SU-DHL-6 (cell line): ENCODE results near the gene PCDHGB4.
"Not testable (repeated sequence)": the region's sequence is repeated elsewhere in the genome, so short reads cannot be mapped to it uniquely, and the experiment has no call there.

Source experiments
- H2AFZ ChIP-seq: fragments of 200-600 bp; sonication (generic); 2 replicates; pipeline ENCODE4 v1.6.1; 2014; ENCODE audit warnings: low read depth, mild to moderate bottlenecking, moderate library complexity, mixed read lengths, antibody characterized with exemption, low read length; ENCODE audit not compliant: severe bottlenecking
- H3F3A ChIP-seq: fragments of 200-600 bp; shearing (Covaris generic); 2 replicates; pipeline ENCODE4 v1.6.0; 2016; ENCODE audit warnings: antibody characterized with exemption, mild to moderate bottlenecking; ENCODE audit not compliant: insufficient read depth
- H3K27ac ChIP-seq: fragments of 200-600 bp; sonication (generic); 2 replicates; pipeline ENCODE4 v1.5.1; 2016; ENCODE audit warnings: low read depth, mild to moderate bottlenecking, low read length, moderate library complexity, mixed read lengths
- H3K27me3 ChIP-seq: fragments of 200-600 bp; sonication (generic), shearing (Covaris generic); 2 replicates; pipeline ENCODE4 v1.6.0; 2014; ENCODE audit warnings: mild to moderate bottlenecking, low read length
- H3K36me3 ChIP-seq: fragments of 200-600 bp; sonication (generic); 2 replicates; pipeline ENCODE4 v1.6.1; 2014; ENCODE audit warnings: mild to moderate bottlenecking, low read length, mixed read lengths
- H3K4me2 ChIP-seq: fragments of 300-600, 200-600 bp; shearing (Covaris generic), sonication (generic); 2 replicates; pipeline ENCODE4 v1.6.0; 2014; ENCODE audit warnings: low read length, low read depth, mild to moderate bottlenecking; ENCODE audit not compliant: poor library complexity, severe bottlenecking
- H3K4me3 ChIP-seq: fragments of 200-600 bp; sonication (generic); 2 replicates; pipeline ENCODE4 v1.5.1; 2014; ENCODE audit warnings: antibody characterized with exemption, low read length, mild to moderate bottlenecking, mixed read lengths; ENCODE audit not compliant: insufficient read depth, poor library complexity, severe bottlenecking
- H3K79me2 ChIP-seq: fragments of 200-600 bp; sonication (generic); 2 replicates; pipeline ENCODE4 v1.6.1; 2014; ENCODE audit warnings: mild to moderate bottlenecking, low read length, moderate library complexity; ENCODE audit not compliant: insufficient read depth
- H3K9ac ChIP-seq: fragments of 200-600 bp; sonication (generic); 2 replicates; pipeline ENCODE4 v1.7.0; 2014; ENCODE audit warnings: mild to moderate bottlenecking, low read length
- H3K9me2 ChIP-seq: fragments of 200-600 bp; sonication (generic); replicated peaks from 2 replicates; pipeline ENCODE4 v1.6.1; 2014; ENCODE audit warnings: low read length; ENCODE audit not compliant: insufficient read depth
- H3K9me3 ChIP-seq: fragments of 200-600 bp; sonication (generic); 2 replicates; pipeline ENCODE4 v1.6.1; 2014; ENCODE audit warnings: low read length, mixed read lengths; ENCODE audit not compliant: insufficient read depth
- H4K20me1 ChIP-seq: fragments of 200-600 bp; sonication (generic); 2 replicates; pipeline ENCODE4 v1.6.1; 2014; ENCODE audit warnings: low read depth, mild to moderate bottlenecking, antibody characterized with exemption, low read length, moderate library complexity, mixed read lengths
- CTCF ChIP-seq: fragments of 200-600 bp; sonication (generic); IDR thresholded peaks from one replicate; pipeline ENCODE4 v1.5.1; 2017; ENCODE audit warnings: antibody characterized with exemption, mild to moderate bottlenecking, low read length, moderate library complexity; ENCODE audit not compliant: insufficient read depth, poor library complexity, severe bottlenecking
- EZH2phosphoT487 ChIP-seq: fragments of 200-600 bp; sonication (generic), shearing (Covaris generic); conservative IDR thresholded peaks from 2 replicates; pipeline ENCODE4 v1.6.1; 2018; ENCODE audit warnings: mild to moderate bottlenecking, antibody characterized with exemption, low read length, moderate library complexity, mixed read lengths

Gene PCDHGB4

GRCh38 chr5:141343242-141343952 lies 44.1 kb upstream of the PCDHGB4 start, which contains the start of gene PCDHGA3:
Gene PCDHGA3, plus strand, starts transcription at chr5:141343829. Its CDS starts 205 bp downstream, at chr5:141344034.
- Histone ChIP-seq H3K4me2 (no peak within 1 kb of the TSS), H4K20me1 (no peaks in the 10 kb centered on the region), H3F3A (no peaks in the 10 kb centered on the region), H3K79me2 (no peaks in the 10 kb centered on the region), H3K9me2 (no peaks in the 10 kb centered on the region), H3K9me3 (no peaks in the 10 kb centered on the region), H3K9ac (no peak within 1 kb of the TSS), H3K36me3 (no peaks in the 10 kb centered on the region), H3K27me3 (no peaks in the 10 kb centered on the region), H3K27ac (no peak within 1 kb of the TSS), H3K4me3 (no peak within 1 kb of the TSS), H2AFZ (no peak within 1 kb of the TSS)
- TF ChIP-seq EZH2phosphoT487 (no peak), CTCF (peak; percentile 9)

- H3K9ac ChIP-seq = no peak overlapping the region
- H3K27me3 ChIP-seq = no peaks in the 10 kb centered on the region
- no peaks in the 10 kb centered on the region for H3K36me3 ChIP-seq
- no peaks in the 10 kb centered on the region for H3F3A ChIP-seq
- no peaks in the 10 kb centered on the region for H3K9me3 ChIP-seq
- no peak overlapping the region for H3K4me3 ChIP-seq
- H3K27ac ChIP-seq = no peak overlapping the region
- no peaks in the 10 kb centered on the region for H3K9me2 ChIP-seq
- H4K20me1 ChIP-seq = no peaks in the 10 kb centered on the region
- TF ChIP-seq EZH2phosphoT487 (no peak), CTCF (no peak)
- H2AFZ ChIP-seq = no peak overlapping the region
- no peak overlapping the region for H3K4me2 ChIP-seq
- H3K79me2 ChIP-seq = no peaks in the 10 kb centered on the region
Measured at GRCh38 chr5:141343953-141344463, 43.5 kb upstream of the PCDHGB4 start.

GRCh38 chr5:141345327-141345726 lies 42.2 kb upstream of the PCDHGB4 start:
- no peak overlapping the region for H3K27ac ChIP-seq
- no peaks in the 10 kb centered on the region for H3K27me3 ChIP-seq
- no peak overlapping the region for H3K4me3 ChIP-seq
- H3K4me2 ChIP-seq = no peak overlapping the region
- no peak for TF ChIP-seq EZH2phosphoT487
- TF ChIP-seq CTCF = no peak
- no peaks in the 10 kb centered on the region for H3K79me2 ChIP-seq
- no peaks in the 10 kb centered on the region for H3F3A ChIP-seq
- H4K20me1 ChIP-seq = no peaks in the 10 kb centered on the region
- H3K9me2 ChIP-seq = no peaks in the 10 kb centered on the region
- H2AFZ ChIP-seq = no peak overlapping the region
- no peaks in the 10 kb centered on the region for H3K36me3 ChIP-seq
- H3K9me3 ChIP-seq = no peaks in the 10 kb centered on the region
- no peak overlapping the region for H3K9ac ChIP-seq

- not testable (repeated sequence) for H3K79me2 ChIP-seq, H3K9me3 ChIP-seq, H3F3A ChIP-seq, H3K9ac ChIP-seq, H3K9me2 ChIP-seq, H3K27me3 ChIP-seq, H4K20me1 ChIP-seq, H3K4me3 ChIP-seq, H3K4me2 ChIP-seq, H2AFZ ChIP-seq, H3K27ac ChIP-seq, H3K36me3 ChIP-seq
Measured at GRCh38 chr5:141346017-141346416, 41.5 kb upstream of the PCDHGB4 start.
